Liver (tissue), 3 donors: ENCODE data around the gene PLEKHF1.

Experiments used
- EGR1 ChIP-seq, 2 donors: IDR thresholded peaks; 2 replicates each; pipeline ENCODE4 v1.6.1; 2016 to 2018; ENCODE audit warnings: antibody characterized with exemption in 2 of 2, low read depth in 2 of 2
- FOXA1 ChIP-seq: IDR thresholded peaks from 2 replicates; pipeline ENCODE4 v1.6.1; 2016; ENCODE audit warnings: antibody characterized with exemption
- GABPA ChIP-seq, 2 donors: IDR thresholded peaks in 1 of 2; conservative IDR thresholded peaks in 1 of 2; 2 replicates each; pipeline ENCODE4 v1.6.1; 2016; ENCODE audit warnings: antibody characterized with exemption in 2 of 2, mild to moderate bottlenecking in 1 of 2, moderate library complexity in 1 of 2
- JUND ChIP-seq, 2 donors: IDR thresholded peaks; 2 replicates each; pipeline ENCODE4 v1.6.1; 2016; ENCODE audit warnings: antibody characterized with exemption in 2 of 2
- RAD21 ChIP-seq, 2 donors: IDR thresholded peaks; 2 replicates each; pipeline ENCODE4 v1.6.1; 2016; ENCODE audit warnings: antibody characterized with exemption in 2 of 2, mild to moderate bottlenecking in 2 of 2
- SP1 ChIP-seq: IDR thresholded peaks from 2 replicates; pipeline ENCODE4 v1.6.1; 2018; ENCODE audit warnings: antibody characterized with exemption, mild to moderate bottlenecking
- TAF1 ChIP-seq: conservative IDR thresholded peaks from 2 replicates; pipeline ENCODE4 v1.6.1; 2016; ENCODE audit warnings: antibody characterized with exemption, mild to moderate bottlenecking
- TF ChIP-seq, protein P1 (sequence below): fragments of 150-350 bp; IDR thresholded peaks from 2 replicates; pipeline ENCODE4 v1.5.1; 2017; ENCODE audit warnings: improper control_type of control experiment, low read depth, low read length; ENCODE audit not compliant: missing input control
- TF ChIP-seq, protein P2 (sequence below): IDR thresholded peaks from 2 replicates; pipeline ENCODE4 v1.6.1; 2016; ENCODE audit warnings: antibody characterized with exemption, mild to moderate bottlenecking
- donor health status: healthy.
- donor health status: healthy.

DNA sequence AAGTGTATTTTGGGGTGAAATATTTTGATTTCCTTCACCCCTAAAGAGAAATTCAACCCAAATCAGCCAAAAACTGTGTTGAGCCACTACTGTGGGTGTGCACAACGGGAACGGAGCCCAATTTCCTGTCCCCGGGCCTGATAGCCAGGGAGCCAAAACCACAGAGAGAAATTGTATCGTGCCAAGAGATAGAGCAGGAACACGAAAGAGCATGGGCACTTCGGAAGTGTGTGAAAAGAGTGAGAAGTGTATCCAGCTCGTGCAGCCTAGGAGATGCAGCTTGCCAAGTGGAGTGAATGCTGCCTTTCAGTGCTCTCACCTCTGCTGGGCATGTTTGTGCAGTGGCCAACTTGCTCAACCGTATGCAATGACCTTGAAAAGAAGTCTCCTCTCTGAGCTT lies 19.4 kb upstream of the PLEKHF1 start:
- TF ChIP-seq, protein P1, sequence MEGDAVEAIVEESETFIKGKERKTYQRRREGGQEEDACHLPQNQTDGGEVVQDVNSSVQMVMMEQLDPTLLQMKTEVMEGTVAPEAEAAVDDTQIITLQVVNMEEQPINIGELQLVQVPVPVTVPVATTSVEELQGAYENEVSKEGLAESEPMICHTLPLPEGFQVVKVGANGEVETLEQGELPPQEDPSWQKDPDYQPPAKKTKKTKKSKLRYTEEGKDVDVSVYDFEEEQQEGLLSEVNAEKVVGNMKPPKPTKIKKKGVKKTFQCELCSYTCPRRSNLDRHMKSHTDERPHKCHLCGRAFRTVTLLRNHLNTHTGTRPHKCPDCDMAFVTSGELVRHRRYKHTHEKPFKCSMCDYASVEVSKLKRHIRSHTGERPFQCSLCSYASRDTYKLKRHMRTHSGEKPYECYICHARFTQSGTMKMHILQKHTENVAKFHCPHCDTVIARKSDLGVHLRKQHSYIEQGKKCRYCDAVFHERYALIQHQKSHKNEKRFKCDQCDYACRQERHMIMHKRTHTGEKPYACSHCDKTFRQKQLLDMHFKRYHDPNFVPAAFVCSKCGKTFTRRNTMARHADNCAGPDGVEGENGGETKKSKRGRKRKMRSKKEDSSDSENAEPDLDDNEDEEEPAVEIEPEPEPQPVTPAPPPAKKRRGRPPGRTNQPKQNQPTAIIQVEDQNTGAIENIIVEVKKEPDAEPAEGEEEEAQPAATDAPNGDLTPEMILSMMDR: no peak
- TF ChIP-seq, protein P2, sequence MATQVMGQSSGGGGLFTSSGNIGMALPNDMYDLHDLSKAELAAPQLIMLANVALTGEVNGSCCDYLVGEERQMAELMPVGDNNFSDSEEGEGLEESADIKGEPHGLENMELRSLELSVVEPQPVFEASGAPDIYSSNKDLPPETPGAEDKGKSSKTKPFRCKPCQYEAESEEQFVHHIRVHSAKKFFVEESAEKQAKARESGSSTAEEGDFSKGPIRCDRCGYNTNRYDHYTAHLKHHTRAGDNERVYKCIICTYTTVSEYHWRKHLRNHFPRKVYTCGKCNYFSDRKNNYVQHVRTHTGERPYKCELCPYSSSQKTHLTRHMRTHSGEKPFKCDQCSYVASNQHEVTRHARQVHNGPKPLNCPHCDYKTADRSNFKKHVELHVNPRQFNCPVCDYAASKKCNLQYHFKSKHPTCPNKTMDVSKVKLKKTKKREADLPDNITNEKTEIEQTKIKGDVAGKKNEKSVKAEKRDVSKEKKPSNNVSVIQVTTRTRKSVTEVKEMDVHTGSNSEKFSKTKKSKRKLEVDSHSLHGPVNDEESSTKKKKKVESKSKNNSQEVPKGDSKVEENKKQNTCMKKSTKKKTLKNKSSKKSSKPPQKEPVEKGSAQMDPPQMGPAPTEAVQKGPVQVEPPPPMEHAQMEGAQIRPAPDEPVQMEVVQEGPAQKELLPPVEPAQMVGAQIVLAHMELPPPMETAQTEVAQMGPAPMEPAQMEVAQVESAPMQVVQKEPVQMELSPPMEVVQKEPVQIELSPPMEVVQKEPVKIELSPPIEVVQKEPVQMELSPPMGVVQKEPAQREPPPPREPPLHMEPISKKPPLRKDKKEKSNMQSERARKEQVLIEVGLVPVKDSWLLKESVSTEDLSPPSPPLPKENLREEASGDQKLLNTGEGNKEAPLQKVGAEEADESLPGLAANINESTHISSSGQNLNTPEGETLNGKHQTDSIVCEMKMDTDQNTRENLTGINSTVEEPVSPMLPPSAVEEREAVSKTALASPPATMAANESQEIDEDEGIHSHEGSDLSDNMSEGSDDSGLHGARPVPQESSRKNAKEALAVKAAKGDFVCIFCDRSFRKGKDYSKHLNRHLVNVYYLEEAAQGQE: no peak
- peak in 1 of 2 donors; percentile 9 for TF ChIP-seq GABPA (IDR thresholded peaks at IDR 0.05 in 1 of 2, conservative IDR thresholded peaks at IDR 0.05 in 1 of 2)
- TF ChIP-seq SP1: no peak
- no peak for TF ChIP-seq FOXA1
- TF ChIP-seq EGR1 (IDR thresholded peaks at IDR 0.05; ENCODE audit: low read depth in 2 of 2): no peak
- TF ChIP-seq TAF1: no peak
- no peak for TF ChIP-seq JUND (IDR thresholded peaks at IDR 0.05)
- TF ChIP-seq RAD21 (IDR thresholded peaks at IDR 0.05): no peak
